Measurements from ENCODE around the gene OGFOD3.

OGFOD3 gene

GRCh38 chr17:82344175-82344907 lies 74.0 kb downstream of the OGFOD3 start:
- no peak for TF ChIP-seq CTCF (IDR thresholded peaks at IDR 0.05; ENCODE audit: low read depth, low read length)
- H3K27me3 ChIP-seq (ENCODE audit: insufficient read depth, low read depth, severe bottlenecking): no peaks in the 10 kb centered on the region
- DNase-seq: no peak
- H3K27ac ChIP-seq: no peak overlapping the region
- H3K36me3 ChIP-seq: no peaks in the 10 kb centered on the region
- H3K9me3 ChIP-seq (ENCODE audit: severe bottlenecking): peaks cover 11% of the 10 kb centered on the region
- no peak overlapping the region for H3K4me3 ChIP-seq (ENCODE audit: low read depth, low read length)

GRCh38 chr17:82343560-82343959 lies 74.8 kb downstream of the OGFOD3 start:
- Histone ChIP-seq H3K27me3 (ENCODE audit: insufficient read depth, low read depth, severe bottlenecking) (no peaks in the 10 kb centered on the region), H3K36me3 (no peaks in the 10 kb centered on the region), H3K9me3 (ENCODE audit: severe bottlenecking) (peaks cover 11% of the 10 kb centered on the region), H3K4me3 (ENCODE audit: low read depth, low read length) (no peak overlapping the region), H3K27ac (no peak overlapping the region)
- no peak for TF ChIP-seq CTCF (IDR thresholded peaks at IDR 0.05; ENCODE audit: low read depth, low read length)
- no peak for DNase-seq

- no peak for DNase-seq
- no peak overlapping the region for H3K4me3 ChIP-seq (ENCODE audit: low read depth, low read length)
- peaks cover 11% of the 10 kb centered on the region for H3K9me3 ChIP-seq (ENCODE audit: severe bottlenecking)
- H3K27me3 ChIP-seq (ENCODE audit: insufficient read depth, low read depth, severe bottlenecking): no peaks in the 10 kb centered on the region
- no peaks in the 10 kb centered on the region for H3K36me3 ChIP-seq
- TF ChIP-seq CTCF (IDR thresholded peaks at IDR 0.05; ENCODE audit: low read depth, low read length): no peak
- no peak overlapping the region for H3K27ac ChIP-seq
Observed at GRCh38 chr17:82342361-82343079, 75.9 kb downstream of the OGFOD3 start.

GRCh38 chr17:82339634-82340580 lies 78.5 kb downstream of the OGFOD3 start:
- no peak for TF ChIP-seq CTCF (IDR thresholded peaks at IDR 0.05; ENCODE audit: low read depth, low read length)
- Histone ChIP-seq H3K27ac (no peak overlapping the region), H3K27me3 (ENCODE audit: insufficient read depth, low read depth, severe bottlenecking) (no peaks in the 10 kb centered on the region), H3K36me3 (no peaks in the 10 kb centered on the region), H3K9me3 (ENCODE audit: severe bottlenecking) (peaks cover 11% of the 10 kb centered on the region), H3K4me3 (ENCODE audit: low read depth, low read length) (no peak overlapping the region)
- DNase-seq: no peak

Data from WERI-Rb-1 (cell line).